ENCODE results near the gene CCDC148.
A peak's percentile ranks its signal among the peaks of the same experiment; 100 is the strongest.
"Not testable (repeated sequence)": the region's sequence is repeated elsewhere in the genome, so short reads cannot be mapped to it uniquely, and the experiment has no call there.

The CCDC148 gene

GRCh38 chr2:158457826-158458616 is 1.5 kb upstream of the CCDC148 start:
- Histone ChIP-seq H3K9me3 (ENCODE audit: insufficient read depth, low read length) (no peaks in the 10 kb centered on the region), H3K4me3 (ENCODE audit: insufficient read length, low read depth) (peak overlapping the region; percentile 85), H3K9ac (ENCODE audit: insufficient read length, low read depth) (peak overlapping the region; percentile 96), H3K36me3 (ENCODE audit: insufficient read depth, insufficient read length, low read length) (peaks cover 2% of the 10 kb centered on the region), H3K27me3 (ENCODE audit: insufficient read depth, insufficient read length) (no peaks in the 10 kb centered on the region), H3K4me1 (ENCODE audit: insufficient read depth, insufficient read length) (no peaks in the 10 kb centered on the region)
- peak; percentile 80 for DNase-seq (ENCODE audit: low read depth, low spot score)
- TF ChIP-seq YY1 (IDR thresholded peaks at IDR 0.05; ENCODE audit: insufficient read depth, insufficient read length) (no peak), SUZ12 (IDR thresholded peaks at IDR 0.05; ENCODE audit: extremely low read depth, insufficient read depth, insufficient read length) (no peak), ZNF274 (IDR thresholded peaks at IDR 0.05; ENCODE audit: low read depth, low read length) (no peak)

- no peak for TF ChIP-seq SUZ12 (IDR thresholded peaks at IDR 0.05; ENCODE audit: extremely low read depth, insufficient read depth, insufficient read length)
- no peak for TF ChIP-seq YY1 (IDR thresholded peaks at IDR 0.05; ENCODE audit: insufficient read depth, insufficient read length)
- TF ChIP-seq ZNF274 (IDR thresholded peaks at IDR 0.05; ENCODE audit: low read depth, low read length): no peak
- peak; percentile 35 for DNase-seq (ENCODE audit: low read depth, low spot score)
- no peaks in the 10 kb centered on the region for H3K9me3 ChIP-seq (ENCODE audit: insufficient read depth, low read length)
- H3K4me1 ChIP-seq (ENCODE audit: insufficient read depth, insufficient read length): no peaks in the 10 kb centered on the region
- peak overlapping the region; percentile 85 for H3K4me3 ChIP-seq (ENCODE audit: insufficient read length, low read depth)
- H3K9ac ChIP-seq (ENCODE audit: insufficient read length, low read depth): peak overlapping the region; percentile 96
- H3K27me3 ChIP-seq (ENCODE audit: insufficient read depth, insufficient read length): no peaks in the 10 kb centered on the region
- peaks cover 2% of the 10 kb centered on the region for H3K36me3 ChIP-seq (ENCODE audit: insufficient read depth, insufficient read length, low read length)
Observed at GRCh38 chr2:158457092-158457825, 706 bp upstream of the CCDC148 start.

GRCh38 chr2:158443606-158444005 is 12.9 kb downstream of the CCDC148 start:
- TF ChIP-seq SUZ12 (IDR thresholded peaks at IDR 0.05; ENCODE audit: extremely low read depth, insufficient read depth, insufficient read length) (no peak), YY1 (IDR thresholded peaks at IDR 0.05; ENCODE audit: insufficient read depth, insufficient read length) (no peak), ZNF274 (IDR thresholded peaks at IDR 0.05; ENCODE audit: low read depth, low read length) (no peak)
- H3K4me1 ChIP-seq (ENCODE audit: insufficient read depth, insufficient read length): no peaks in the 10 kb centered on the region
- no peak overlapping the region for H3K9ac ChIP-seq (ENCODE audit: insufficient read length, low read depth)
- H3K27me3 ChIP-seq (ENCODE audit: insufficient read depth, insufficient read length): no peaks in the 10 kb centered on the region
- H3K4me3 ChIP-seq (ENCODE audit: insufficient read length, low read depth): no peak overlapping the region
- no peaks in the 10 kb centered on the region for H3K36me3 ChIP-seq (ENCODE audit: insufficient read depth, insufficient read length, low read length)
- no peaks in the 10 kb centered on the region for H3K9me3 ChIP-seq (ENCODE audit: insufficient read depth, low read length)
- DNase-seq (ENCODE audit: low read depth, low spot score): no peak

GRCh38 chr2:158439062-158439461 is 17.5 kb downstream of the CCDC148 start:
- H3K4me1 ChIP-seq (ENCODE audit: insufficient read depth, insufficient read length); H3K9me3 ChIP-seq (ENCODE audit: insufficient read depth, low read length); DNase-seq (ENCODE audit: low read depth, low spot score); H3K4me3 ChIP-seq (ENCODE audit: insufficient read length, low read depth); H3K27me3 ChIP-seq (ENCODE audit: insufficient read depth, insufficient read length); H3K9ac ChIP-seq (ENCODE audit: insufficient read length, low read depth); H3K36me3 ChIP-seq (ENCODE audit: insufficient read depth, insufficient read length, low read length): not testable (repeated sequence)

GRCh38 chr2:158433716-158434115 is 22.8 kb downstream of the CCDC148 start:
- not testable (repeated sequence) for H3K4me3 ChIP-seq (ENCODE audit: insufficient read length, low read depth); DNase-seq (ENCODE audit: low read depth, low spot score); H3K36me3 ChIP-seq (ENCODE audit: insufficient read depth, insufficient read length, low read length); H3K9ac ChIP-seq (ENCODE audit: insufficient read length, low read depth); H3K4me1 ChIP-seq (ENCODE audit: insufficient read depth, insufficient read length); H3K27me3 ChIP-seq (ENCODE audit: insufficient read depth, insufficient read length)
- peaks cover 19% of the 10 kb centered on the region; the same call in 1 of the 2 replicates for H3K9me3 ChIP-seq (ENCODE audit: insufficient read depth, low read length)

GRCh38 chr2:158432117-158432516 is 24.4 kb downstream of the CCDC148 start:
- H3K9ac ChIP-seq (ENCODE audit: insufficient read length, low read depth): no peak overlapping the region
- DNase-seq (ENCODE audit: low read depth, low spot score): no peak

GRCh38 chr2:158414538-158414937 is 42.0 kb downstream of the CCDC148 start:
- no peak overlapping the region for H3K9ac ChIP-seq (ENCODE audit: insufficient read length, low read depth)
- no peak for TF ChIP-seq ZNF274 (IDR thresholded peaks at IDR 0.05; ENCODE audit: low read depth, low read length)
- TF ChIP-seq SUZ12 (IDR thresholded peaks at IDR 0.05; ENCODE audit: extremely low read depth, insufficient read depth, insufficient read length): no peak
- no peak for TF ChIP-seq YY1 (IDR thresholded peaks at IDR 0.05; ENCODE audit: insufficient read depth, insufficient read length)
- H3K4me1 ChIP-seq (ENCODE audit: insufficient read depth, insufficient read length): no peaks in the 10 kb centered on the region
- no peaks in the 10 kb centered on the region for H3K27me3 ChIP-seq (ENCODE audit: insufficient read depth, insufficient read length)
- H3K4me3 ChIP-seq (ENCODE audit: insufficient read length, low read depth): no peak overlapping the region
- no peak for DNase-seq (ENCODE audit: low read depth, low spot score)
- H3K36me3 ChIP-seq (ENCODE audit: insufficient read depth, insufficient read length, low read length): no peaks in the 10 kb centered on the region
- H3K9me3 ChIP-seq (ENCODE audit: insufficient read depth, low read length): peaks cover 28% of the 10 kb centered on the region

More at GRCh38 chr2:158432117-158432516, 24.4 kb downstream of the CCDC148 start:
- TF ChIP-seq ZNF274 (IDR thresholded peaks at IDR 0.05; ENCODE audit: low read depth, low read length): no peak
- no peak for TF ChIP-seq YY1 (IDR thresholded peaks at IDR 0.05; ENCODE audit: insufficient read depth, insufficient read length)
- TF ChIP-seq SUZ12 (IDR thresholded peaks at IDR 0.05; ENCODE audit: extremely low read depth, insufficient read depth, insufficient read length): no peak
- Histone ChIP-seq H3K4me1 (ENCODE audit: insufficient read depth, insufficient read length) (no peaks in the 10 kb centered on the region), H3K9me3 (ENCODE audit: insufficient read depth, low read length) (peaks cover 19% of the 10 kb centered on the region; the same call in 1 of the 2 replicates), H3K36me3 (ENCODE audit: insufficient read depth, insufficient read length, low read length) (no peaks in the 10 kb centered on the region), H3K4me3 (ENCODE audit: insufficient read length, low read depth) (no peak overlapping the region), H3K27me3 (ENCODE audit: insufficient read depth, insufficient read length) (no peaks in the 10 kb centered on the region)
